Activated CD4-positive, alpha-beta memory T cell treated with anti-CD3 and anti-CD28 coated beads, Interleukin-2, amount 10 ng/mL, durations not matched to agents 7 days and 5 days (primary cell): ENCODE measurements around the gene KCNMA1. TPM values are rescaled to one million over a fixed set of nuclear protein-coding genes. Genes with fewer than 3 reads are reported as not detected.

Source experiments
- CTCF ChIA-PET: fragments of 350-600 bp; sonication (Branson Sonifier 250); formaldehyde crosslinking; loops from one replicate; lab custom pipeline; 2021; ENCODE audit warnings: antibody characterized with exemption, inconsistent platforms; lab: Charles Lee
- POLR2A ChIA-PET: fragments of 350-600 bp; sonication (Branson Sonifier 250); formaldehyde crosslinking; loops from one replicate; lab custom pipeline; 2021; ENCODE audit warnings: antibody characterized with exemption; lab: Charles Lee
- DNase-seq: peaks from one replicate; pipeline ENCODE4 v3.0.0-alpha.2; 2020
- H3K27ac Mint-ChIP-seq: one replicate; pipeline ENCODE4 v1.8.0; 2021; ENCODE audit warnings: mild to moderate bottlenecking, mixed read lengths
- H3K27me3 Mint-ChIP-seq: one replicate; pipeline ENCODE4 v1.8.0; 2021; ENCODE audit warnings: mixed read lengths
- H3K36me3 Mint-ChIP-seq: one replicate; pipeline ENCODE4 v1.8.0; 2021; ENCODE audit warnings: low read depth, mixed read lengths
- H3K4me1 Mint-ChIP-seq: one replicate; pipeline ENCODE4 v1.8.0; 2021; ENCODE audit warnings: mixed read lengths
- H3K4me3 Mint-ChIP-seq: one replicate; pipeline ENCODE4 v1.8.0; 2021; ENCODE audit warnings: mild to moderate bottlenecking, mixed read lengths
- H3K9me3 Mint-ChIP-seq: one replicate; pipeline ENCODE4 v1.8.0; 2021; ENCODE audit warnings: mixed read lengths
- total RNA-seq, 2 experiments: library from RNA; stranded (reverse); gene quantifications; one replicate each; pipeline ENCODE4 v1.2.3, GENCODE V29; 2021

Gene KCNMA1
- total RNA-seq, 2 experiments from 2014 or later: 0.25 to 0.38 TPM

GRCh38 chr10:77152256-77152655 is 485.4 kb downstream of the KCNMA1 start:
- H3K4me3 Mint-ChIP-seq: no peak overlapping the region
- DNase-seq: no peak
- H3K4me1 Mint-ChIP-seq: no peaks in the 10 kb centered on the region
- H3K9me3 Mint-ChIP-seq: no peaks in the 10 kb centered on the region
- POLR2A ChIA-PET: no interaction called here
- no peak overlapping the region for H3K27ac Mint-ChIP-seq
- no peaks in the 10 kb centered on the region for H3K27me3 Mint-ChIP-seq
- no peaks in the 10 kb centered on the region for H3K36me3 Mint-ChIP-seq
- CTCF ChIA-PET: no interaction called here

GRCh38 chr10:77151408-77151807 is 486.2 kb downstream of the KCNMA1 start:
- DNase-seq: no peak
- ChIA-PET CTCF (no interaction called here), POLR2A (no interaction called here)
- Mint-ChIP-seq H3K36me3 (no peaks in the 10 kb centered on the region), H3K4me1 (no peaks in the 10 kb centered on the region), H3K9me3 (no peaks in the 10 kb centered on the region), H3K27me3 (no peaks in the 10 kb centered on the region), H3K4me3 (no peak overlapping the region), H3K27ac (no peak overlapping the region)

GRCh38 chr10:77149706-77150105 is 487.9 kb downstream of the KCNMA1 start:
- Mint-ChIP-seq H3K36me3 (no peaks in the 10 kb centered on the region), H3K27me3 (no peaks in the 10 kb centered on the region), H3K4me1 (no peaks in the 10 kb centered on the region), H3K27ac (no peak overlapping the region), H3K4me3 (no peak overlapping the region), H3K9me3 (no peaks in the 10 kb centered on the region)
- ChIA-PET CTCF (no interaction called here), POLR2A (no interaction called here)
- no peak for DNase-seq

- Mint-ChIP-seq H3K4me1 (no peaks in the 10 kb centered on the region), H3K4me3 (no peak overlapping the region), H3K27me3 (no peaks in the 10 kb centered on the region), H3K9me3 (no peaks in the 10 kb centered on the region), H3K27ac (no peak overlapping the region), H3K36me3 (no peaks in the 10 kb centered on the region)
- DNase-seq: no peak
- POLR2A ChIA-PET: no interaction called here
- CTCF ChIA-PET: interaction anchor here (1.2 kb wide), 1 partner anchor 17 kb away, joined by 4 read pairs; no protein-coding TSS in a partner anchor
These were observed 488.6 kb downstream of the KCNMA1 start for GRCh38 chr10:77149001-77149400.

- H3K36me3 Mint-ChIP-seq: no peaks in the 10 kb centered on the region
- no peak for DNase-seq
- ChIA-PET CTCF (interaction anchor here (1.2 kb wide), 1 partner anchor 18 kb away, joined by 4 read pairs; no protein-coding TSS in a partner anchor), POLR2A (no interaction called here)
- H3K4me1 Mint-ChIP-seq: no peaks in the 10 kb centered on the region
- no peak overlapping the region for H3K27ac Mint-ChIP-seq
- H3K9me3 Mint-ChIP-seq: no peaks in the 10 kb centered on the region
- no peaks in the 10 kb centered on the region for H3K27me3 Mint-ChIP-seq
- H3K4me3 Mint-ChIP-seq: no peak overlapping the region
These were observed 489.7 kb downstream of the KCNMA1 start for GRCh38 chr10:77147871-77148270.

- no peaks in the 10 kb centered on the region for H3K4me1 Mint-ChIP-seq
- CTCF ChIA-PET: no interaction called here
- no peak overlapping the region for H3K4me3 Mint-ChIP-seq
These were observed 490.8 kb downstream of the KCNMA1 start for GRCh38 chr10:77146712-77147336.

GRCh38 chr10:77144656-77145055 is 493.0 kb downstream of the KCNMA1 start:
- Mint-ChIP-seq H3K27ac (no peak overlapping the region), H3K36me3 (no peaks in the 10 kb centered on the region), H3K4me1 (no peaks in the 10 kb centered on the region), H3K9me3 (no peaks in the 10 kb centered on the region), H3K27me3 (no peaks in the 10 kb centered on the region), H3K4me3 (no peak overlapping the region)
- DNase-seq: no peak
- POLR2A ChIA-PET: no interaction called here
- CTCF ChIA-PET: no interaction called here

More at GRCh38 chr10:77146712-77147336, 490.8 kb downstream of the KCNMA1 start:
- Mint-ChIP-seq H3K27me3 (no peaks in the 10 kb centered on the region), H3K27ac (no peak overlapping the region), H3K9me3 (no peaks in the 10 kb centered on the region), H3K36me3 (no peaks in the 10 kb centered on the region)
- POLR2A ChIA-PET: no interaction called here
- no peak for DNase-seq

- ChIA-PET POLR2A (no interaction called here), CTCF (no interaction called here)
- Mint-ChIP-seq H3K9me3 (no peaks in the 10 kb centered on the region), H3K4me3 (no peak overlapping the region), H3K4me1 (no peaks in the 10 kb centered on the region), H3K27me3 (no peaks in the 10 kb centered on the region), H3K27ac (no peak overlapping the region), H3K36me3 (no peaks in the 10 kb centered on the region)
- no peak for DNase-seq
These were observed 498.1 kb downstream of the KCNMA1 start for GRCh38 chr10:77139252-77140160.

GRCh38 chr10:77138541-77138940 is 499.1 kb downstream of the KCNMA1 start:
- DNase-seq: no peak
- H3K27ac Mint-ChIP-seq: no peak overlapping the region
- H3K4me3 Mint-ChIP-seq: no peak overlapping the region
- no peaks in the 10 kb centered on the region for H3K4me1 Mint-ChIP-seq
- ChIA-PET POLR2A (no interaction called here), CTCF (no interaction called here)
- no peaks in the 10 kb centered on the region for H3K36me3 Mint-ChIP-seq
- H3K9me3 Mint-ChIP-seq: no peaks in the 10 kb centered on the region
- H3K27me3 Mint-ChIP-seq: peaks cover 2% of the 10 kb centered on the region

- ChIA-PET POLR2A (no interaction called here), CTCF (no interaction called here)
- H3K27me3 Mint-ChIP-seq: peaks cover 2% of the 10 kb centered on the region
- no peak overlapping the region for H3K27ac Mint-ChIP-seq
- no peak overlapping the region for H3K4me3 Mint-ChIP-seq
- no peaks in the 10 kb centered on the region for H3K36me3 Mint-ChIP-seq
- no peak for DNase-seq
- H3K9me3 Mint-ChIP-seq: no peaks in the 10 kb centered on the region
- H3K4me1 Mint-ChIP-seq: no peaks in the 10 kb centered on the region
These were observed 502.1 kb downstream of the KCNMA1 start for GRCh38 chr10:77135555-77135954.

- ChIA-PET POLR2A (no interaction called here), CTCF (no interaction called here)
- H3K4me1 Mint-ChIP-seq: no peaks in the 10 kb centered on the region
- DNase-seq: no peak
- no peak overlapping the region for H3K27ac Mint-ChIP-seq
- no peaks in the 10 kb centered on the region for H3K36me3 Mint-ChIP-seq
- peaks cover 4% of the 10 kb centered on the region for H3K27me3 Mint-ChIP-seq
- no peaks in the 10 kb centered on the region for H3K9me3 Mint-ChIP-seq
- no peak overlapping the region for H3K4me3 Mint-ChIP-seq
These were observed 506.4 kb downstream of the KCNMA1 start for GRCh38 chr10:77131214-77131613.

- Mint-ChIP-seq H3K4me1 (no peaks in the 10 kb centered on the region), H3K27ac (no peak overlapping the region), H3K9me3 (no peaks in the 10 kb centered on the region), H3K4me3 (no peak overlapping the region), H3K36me3 (no peaks in the 10 kb centered on the region), H3K27me3 (peaks cover 2% of the 10 kb centered on the region)
- ChIA-PET CTCF (no interaction called here), POLR2A (no interaction called here)
- no peak for DNase-seq
These were observed 510.4 kb downstream of the KCNMA1 start for GRCh38 chr10:77127243-77127642.

GRCh38 chr10:77125231-77125630 is 512.4 kb downstream of the KCNMA1 start:
- H3K36me3 Mint-ChIP-seq: no peaks in the 10 kb centered on the region
- H3K4me1 Mint-ChIP-seq: no peaks in the 10 kb centered on the region
- peaks cover 2% of the 10 kb centered on the region for H3K27me3 Mint-ChIP-seq
- POLR2A ChIA-PET: no interaction called here
- CTCF ChIA-PET: no interaction called here
- H3K9me3 Mint-ChIP-seq: no peaks in the 10 kb centered on the region
- no peak for DNase-seq
- no peak overlapping the region for H3K27ac Mint-ChIP-seq
- no peak overlapping the region for H3K4me3 Mint-ChIP-seq
